Heart left ventricle (tissue), 13 donors: ENCODE results near the gene NDUFS3.

ENCODE experiments used
- POLR2A ChIP-seq, 2 donors: fragments of 450-650 bp; IDR thresholded peaks; one replicate each; pipeline ENCODE4 v1.6.1; 2017; ENCODE audit warnings: antibody characterized with exemption in 2 of 2, mild to moderate bottlenecking in 2 of 2, moderate library complexity in 2 of 2
- TF ChIP-seq, protein P1 (sequence below), 12 donors: fragments of 200-600 bp; sonication (generic) in 4 of 12; IDR thresholded peaks; one replicate each; pipeline versions ENCODE4 v1.5.0 to v1.8.0; 2018 to 2022; ENCODE audit warnings: antibody characterized with exemption in 12 of 12, mild to moderate bottlenecking in 5 of 12
- donor health status: ischemic (EF 13 %, LVEDD 7.1; RV severe dilation, severe dysfunction).
- donor health status: DM: no; HTN: yes; CAD: no.
- donor health status: DM: no; HTN: no; CAD: no.
- donor health status: ischemic (EF 25% LVEDD 6.9; RV normal size, moderate dysfunction).
- donor health status: ischemic (EF 25% LVEDD 5.7; RV mildly dilated, moderate dysfunction).
- donor health status: ischemic (EF 35%, LVEDD 5.7; RV mildly dilated, moderate dysfunction).
- donor health status: nonischemic (EF 11% LVEDD 7.7; RV severe dilation, severe dysfunction).
- donor health status: DM: yes; HTN: yes; CAD: no.
- donor health status: PGD.
- donor health status: ischemic (EF 29% LVEDD 5.4; RV normal size, mild dysfunction).
- donor health status: nonischemic (EF 23%, LVEDD 6.1; RV moderate dilation, normal function).

DNA sequence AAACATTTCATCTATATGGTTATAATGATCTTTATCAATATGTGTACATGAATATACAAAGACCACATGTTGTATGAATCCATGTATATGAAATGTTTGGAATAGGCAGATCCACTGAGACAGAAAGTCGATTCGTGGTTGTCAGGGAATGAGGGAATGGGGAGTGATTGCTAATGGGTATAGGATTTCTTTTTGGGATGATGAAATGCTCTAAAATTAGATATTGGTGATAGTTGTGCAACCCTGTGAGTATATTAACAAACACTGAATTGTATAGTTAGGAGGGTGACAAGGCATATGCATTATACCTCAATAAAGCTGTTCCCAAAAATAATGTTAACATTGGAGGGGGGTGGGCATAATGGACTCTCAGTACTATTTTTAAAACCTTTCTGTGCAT, 18.4 kb upstream of the NDUFS3 start:
- TF ChIP-seq, protein P1, sequence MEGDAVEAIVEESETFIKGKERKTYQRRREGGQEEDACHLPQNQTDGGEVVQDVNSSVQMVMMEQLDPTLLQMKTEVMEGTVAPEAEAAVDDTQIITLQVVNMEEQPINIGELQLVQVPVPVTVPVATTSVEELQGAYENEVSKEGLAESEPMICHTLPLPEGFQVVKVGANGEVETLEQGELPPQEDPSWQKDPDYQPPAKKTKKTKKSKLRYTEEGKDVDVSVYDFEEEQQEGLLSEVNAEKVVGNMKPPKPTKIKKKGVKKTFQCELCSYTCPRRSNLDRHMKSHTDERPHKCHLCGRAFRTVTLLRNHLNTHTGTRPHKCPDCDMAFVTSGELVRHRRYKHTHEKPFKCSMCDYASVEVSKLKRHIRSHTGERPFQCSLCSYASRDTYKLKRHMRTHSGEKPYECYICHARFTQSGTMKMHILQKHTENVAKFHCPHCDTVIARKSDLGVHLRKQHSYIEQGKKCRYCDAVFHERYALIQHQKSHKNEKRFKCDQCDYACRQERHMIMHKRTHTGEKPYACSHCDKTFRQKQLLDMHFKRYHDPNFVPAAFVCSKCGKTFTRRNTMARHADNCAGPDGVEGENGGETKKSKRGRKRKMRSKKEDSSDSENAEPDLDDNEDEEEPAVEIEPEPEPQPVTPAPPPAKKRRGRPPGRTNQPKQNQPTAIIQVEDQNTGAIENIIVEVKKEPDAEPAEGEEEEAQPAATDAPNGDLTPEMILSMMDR (IDR thresholded peaks at IDR 0.05), result no peak
- TF ChIP-seq POLR2A (IDR thresholded peaks at IDR 0.05), result no peak
